Panc1 (cell line): ENCODE data around the gene FYN. TPM values are rescaled to one million over a fixed set of nuclear protein-coding genes. Genes with fewer than 3 reads are reported as not detected.

Experiments used
- ATAC-seq: fragments of 200-7000 bp; cut with Tn5 transposase; 2 replicates; pipeline ENCODE4 v1.9.1; 2020; ENCODE audit warnings: mild to moderate bottlenecking, moderate library complexity
- BruUV-seq: library from RNA; stranded (reverse); fragments of 400-500 nt; replicated peaks from 2 replicates; lab custom pipeline; 2021; lab: Mats Ljungman, UMichigan
- CTCF ChIA-PET: fragments of 300-600 bp; sonication (Branson Sonifier 250); formaldehyde crosslinking; loops from one replicate; lab custom pipeline; 2022; ENCODE audit warnings: antibody characterized with exemption; lab: Charles Lee
- POLR2A ChIA-PET: fragments of 300-600 bp; sonication (Branson Sonifier 250); formaldehyde crosslinking; loops from one replicate; lab custom pipeline; 2022; ENCODE audit warnings: antibody characterized with exemption; lab: Charles Lee
- DNase-seq: peaks from one replicate; pipeline ENCODE4 v3.0.0-alpha.2; 2010; ENCODE audit warnings: low read depth, low spot score
- H3K27ac ChIP-seq: 2 replicates; pipeline ENCODE4 v1.5.1; 2011; ENCODE audit warnings: mild to moderate bottlenecking, low read length, inconsistent platforms
- H3K27me3 ChIP-seq: fragments of 200-500 bp; sonication (Bioruptor generic); 2 replicates; pipeline ENCODE4 v1.6.0; 2014; ENCODE audit warnings: low read length, inconsistent platforms; ENCODE audit not compliant: control insufficient read depth, insufficient read depth
- H3K36me3 ChIP-seq: fragments of 200-500 bp; sonication (Bioruptor generic); 2 replicates; pipeline ENCODE4 v1.5.1; 2014; ENCODE audit warnings: inconsistent platforms, mild to moderate bottlenecking, low read length, moderate library complexity; ENCODE audit not compliant: control insufficient read depth, insufficient read depth
- H3K4me1 ChIP-seq: 2 replicates; pipeline ENCODE4 v1.5.1; 2011; ENCODE audit warnings: inconsistent platforms, mild to moderate bottlenecking, low read length, moderate library complexity; ENCODE audit not compliant: control insufficient read depth, insufficient read depth
- H3K4me3 ChIP-seq, 2 experiments: 2 replicates each; pipeline ENCODE4 v1.5.1; 2011 to 2012; ENCODE audit warnings: low read depth in 2 of 2, low read length in 2 of 2, mild to moderate bottlenecking in 2 of 2, inconsistent platforms in 1 of 2, moderate library complexity in 1 of 2
- H3K9me3 ChIP-seq: fragments of 200-500 bp; sonication (Bioruptor generic); 2 replicates; pipeline ENCODE4 v1.5.1; 2014; ENCODE audit warnings: low read depth, mild to moderate bottlenecking, inconsistent platforms, low read length, moderate library complexity; ENCODE audit not compliant: control insufficient read depth, insufficient read depth
- CTCF ChIP-seq: fragments of 450-650 bp; IDR thresholded peaks from 2 replicates; pipeline ENCODE4 v1.5.1; 2017; ENCODE audit warnings: mild to moderate bottlenecking
- POLR2AphosphoS5 ChIP-seq: IDR thresholded peaks from 2 replicates; pipeline ENCODE4 v1.6.1; 2012; ENCODE audit warnings: mild to moderate bottlenecking, low read depth, low read length, moderate library complexity
- REST ChIP-seq, 2 experiments: IDR thresholded peaks; 2 replicates each; pipeline ENCODE4 v1.6.1; 2011 to 2012; ENCODE audit warnings: low read depth in 2 of 2, control low read depth in 1 of 2, low read length in 1 of 2, mild to moderate bottlenecking in 1 of 2, moderate library complexity in 1 of 2; ENCODE audit not compliant: insufficient read depth in 1 of 2
- SIN3A ChIP-seq: IDR thresholded peaks from 2 replicates; pipeline ENCODE4 v1.6.1; 2012; ENCODE audit warnings: low read depth, mild to moderate bottlenecking, low read length, moderate library complexity, borderline replicate concordance; ENCODE audit not compliant: insufficient read depth
- TCF7L2 ChIP-seq: IDR thresholded peaks from 2 replicates; pipeline ENCODE4 v1.6.1; 2011; ENCODE audit warnings: mild to moderate bottlenecking, low read depth, low read length, inconsistent platforms
- in situ Hi-C: cut with HindIII; loops from 2 replicates; pipeline ENCODE4 v1.10.0; 2016; ENCODE audit warnings: low sequenced_read_pairs, low pct_unique_long_range_greater_than_20kb
- intact Hi-C: fragments of 100-400 bp; cut with micrococcal nuclease; formaldehyde crosslinking; loops from one replicate; pipeline ENCODE4 v1.10.0; 2022; ENCODE audit not compliant: unreplicated experiment
- total RNA-seq: library from RNA; stranded (reverse); gene quantifications from one replicate; pipeline ENCODE4 v1.2.1, GENCODE V29; 2021; ENCODE audit not compliant: unreplicated experiment

The FYN gene
- total RNA-seq, 1 experiment from 2014 or later, result 4.2 TPM

- Histone ChIP-seq H3K27me3 (no peaks in the 10 kb centered on the region; the same call in 1 of the 2 replicates), H3K4me3 (no peak overlapping the region), H3K4me1 (0 out of 2 replicates have a peak, but pooled peaks cover 3% of the 10 kb centered on the region), H3K36me3 (no peaks in the 10 kb centered on the region), H3K9me3 (no peaks in the 10 kb centered on the region), H3K27ac (no peak overlapping the region)
- CTCF ChIA-PET, result no interaction called here
- ATAC-seq, result no peak
- intact Hi-C loops, result no loop called here
- no peak for DNase-seq
- TF ChIP-seq REST (IDR thresholded peaks at IDR 0.05; ENCODE audit: insufficient read depth in 1 of 2, low read depth in 2 of 2, low read length in 1 of 2) (no peak), SIN3A (no peak), CTCF (no peak), POLR2AphosphoS5 (no peak), TCF7L2 (no peak)
- no TSS peak for BruUV-seq
- POLR2A ChIA-PET, result no interaction called here
- in situ Hi-C loops, result no loop called here
Observed at GRCh38 chr6:111713811-111714210, 159.4 kb downstream of the FYN start.

GRCh38 chr6:111713236-111713635 lies 160.0 kb downstream of the FYN start:
- Histone ChIP-seq H3K27ac (no peak overlapping the region), H3K27me3 (no peaks in the 10 kb centered on the region; the same call in 1 of the 2 replicates), H3K4me1 (0 out of 2 replicates have a peak, but pooled peaks cover 3% of the 10 kb centered on the region), H3K36me3 (no peaks in the 10 kb centered on the region), H3K4me3 (no peak overlapping the region), H3K9me3 (no peaks in the 10 kb centered on the region)
- CTCF ChIA-PET, result no interaction called here
- ATAC-seq (no peak), DNase-seq (no peak)
- POLR2A ChIA-PET, result no interaction called here
- intact Hi-C loops (no loop called here), in situ Hi-C loops (no loop called here)
- TF ChIP-seq SIN3A (no peak), CTCF (no peak), REST (IDR thresholded peaks at IDR 0.05; ENCODE audit: insufficient read depth in 1 of 2, low read depth in 2 of 2, low read length in 1 of 2) (no peak), POLR2AphosphoS5 (no peak), TCF7L2 (no peak)
- BruUV-seq, result no TSS peak
